Fibroblast of peridontal ligament (primary cell): ENCODE measurements around the gene LSM5.

Experiments
- DNase-seq: peaks from one replicate; pipeline ENCODE4 v3.0.0-alpha.2; 2010; ENCODE audit errors: extremely low read depth

Gene LSM5

DNA sequence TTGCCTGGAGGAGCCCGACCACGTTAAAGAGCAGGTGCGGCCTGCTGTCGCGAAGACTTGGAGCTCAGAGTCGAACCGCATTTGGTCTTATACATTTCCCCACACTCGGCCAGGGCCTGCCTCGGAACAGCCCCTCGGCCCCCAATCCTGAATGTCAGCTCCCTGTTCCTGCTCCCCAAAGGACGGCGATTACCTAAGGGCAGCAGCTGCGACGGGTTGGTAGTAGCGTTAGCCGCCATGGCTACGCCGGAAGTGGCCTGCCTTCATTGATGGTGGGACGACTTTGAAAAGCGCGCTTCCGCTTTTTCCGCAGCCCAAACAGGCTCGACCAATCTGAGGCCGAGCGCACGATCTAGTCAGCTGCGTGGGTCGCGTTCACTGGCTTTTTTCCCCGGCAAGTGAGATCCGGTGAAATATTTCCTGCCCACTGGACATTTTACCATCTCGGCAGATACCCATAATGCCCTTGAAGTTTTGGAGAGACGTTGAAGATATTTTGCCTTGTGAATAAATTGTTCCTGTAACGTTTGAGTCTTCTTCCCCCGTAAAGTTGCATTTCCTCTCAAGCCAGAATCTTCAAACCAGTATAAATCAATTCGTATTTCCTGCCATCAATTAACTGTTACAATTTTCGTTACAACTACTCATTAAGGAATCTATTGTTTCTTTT lies at the start of gene LSM5:
TSS of gene LSM5 (minus strand) at position 254 of the 670 bp plus-strand sequence. CDS start at position 239, 15 bp downstream.
- peak; percentile 93 for DNase-seq

GRCh38 chr7:32539366-32539765 lies 49.2 kb upstream of the LSM5 start:
- DNase-seq, result no peak

- no peak for DNase-seq
These were observed 47.6 kb upstream of the LSM5 start for GRCh38 chr7:32537760-32538159.

GRCh38 chr7:32536585-32536984 lies 46.4 kb upstream of the LSM5 start:
- peak; percentile 39 for DNase-seq

- DNase-seq, result no peak
These were observed 45.8 kb upstream of the LSM5 start for GRCh38 chr7:32536016-32536415.

DNA sequence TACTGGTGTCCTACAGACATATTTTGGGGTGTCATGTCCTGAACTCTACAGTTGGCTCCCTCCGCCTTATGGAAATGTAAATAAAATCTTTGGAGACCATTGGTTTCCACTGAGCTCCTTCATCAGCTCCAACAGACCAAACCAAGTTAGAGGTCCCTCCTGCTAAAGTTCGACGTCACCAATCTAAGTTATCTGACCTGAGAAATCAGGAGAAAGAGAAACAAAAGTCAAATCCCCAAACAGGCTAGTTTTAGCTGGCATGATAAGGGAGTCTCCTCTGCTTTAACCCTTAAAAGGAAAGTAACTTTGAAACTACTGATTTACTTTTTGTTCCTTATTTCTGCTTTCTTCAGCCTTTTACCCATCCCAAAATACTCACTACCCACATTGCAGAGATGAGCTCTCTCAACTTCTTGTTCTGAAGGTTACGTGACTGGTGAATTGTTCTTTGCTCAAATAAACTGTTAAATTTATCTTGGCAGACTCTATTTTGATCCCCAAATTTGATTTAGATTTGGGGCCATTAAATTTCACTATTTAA lies 45.1 kb upstream of the LSM5 start:
- no peak for DNase-seq

DNA sequence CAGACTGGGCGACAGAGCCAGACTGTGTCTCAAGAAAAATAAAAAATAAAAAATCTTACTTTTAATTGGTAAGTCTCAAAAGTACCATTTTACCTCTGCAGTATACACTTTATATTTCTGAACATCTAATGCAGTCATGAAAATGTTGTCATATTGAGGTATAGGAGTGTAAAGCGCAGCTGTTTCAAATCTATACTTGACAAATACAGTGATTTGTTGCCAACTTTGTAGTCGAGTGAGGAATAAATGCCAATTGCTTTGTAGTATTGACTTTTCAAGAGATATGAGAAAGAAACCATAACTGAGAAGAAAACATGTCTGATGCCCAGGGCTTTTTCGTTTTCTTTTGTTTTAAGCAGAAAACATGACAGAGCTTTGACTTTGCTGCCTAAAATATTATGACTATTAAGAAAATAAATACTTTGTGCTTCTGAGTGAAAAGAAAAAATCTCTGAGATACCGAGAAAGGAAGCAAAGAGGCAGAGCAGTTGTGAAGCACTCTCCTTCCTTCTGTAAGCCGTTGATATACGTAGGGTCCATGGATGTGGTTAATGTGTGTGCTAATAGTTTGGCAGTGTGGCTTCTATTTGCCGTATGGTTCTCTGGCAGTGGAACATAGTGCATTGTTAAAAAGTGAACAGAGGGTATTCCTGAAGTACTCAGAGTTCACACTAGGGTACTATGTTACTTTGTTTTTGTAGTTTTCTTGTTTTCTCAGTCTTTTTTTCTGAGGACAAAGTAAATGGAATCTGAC lies 43.3 kb upstream of the LSM5 start:
- DNase-seq, result no peak

GRCh38 chr7:32532716-32533115 lies 42.5 kb upstream of the LSM5 start:
- no peak for DNase-seq

DNA sequence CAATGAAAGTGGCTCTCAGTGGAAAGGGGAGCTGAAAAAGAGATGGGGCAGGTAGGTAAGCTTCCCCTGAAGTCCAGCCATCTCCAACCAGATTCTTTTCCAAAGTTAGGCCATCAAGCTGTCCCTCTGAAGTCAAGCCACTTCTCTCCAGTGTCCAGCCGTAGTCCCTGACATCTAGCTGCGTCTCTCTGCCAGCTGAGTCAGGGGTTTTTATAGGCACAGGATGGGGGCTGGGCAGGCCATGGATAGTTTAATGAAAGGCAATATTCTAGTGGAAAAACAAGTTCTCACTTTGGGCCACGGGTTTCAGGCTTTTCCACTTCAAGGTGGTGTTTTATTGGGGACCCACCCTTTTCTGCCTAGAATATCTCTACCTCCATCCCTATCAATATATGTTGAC lies 41.9 kb upstream of the LSM5 start:
- DNase-seq, result no peak

- DNase-seq, result no peak
These were observed 41.2 kb upstream of the LSM5 start for GRCh38 chr7:32531402-32531801.

- no peak for DNase-seq
These were observed 35.7 kb upstream of the LSM5 start for GRCh38 chr7:32525839-32526238.

GRCh38 chr7:32524631-32525030 lies 34.5 kb upstream of the LSM5 start:
- no peak for DNase-seq

DNA sequence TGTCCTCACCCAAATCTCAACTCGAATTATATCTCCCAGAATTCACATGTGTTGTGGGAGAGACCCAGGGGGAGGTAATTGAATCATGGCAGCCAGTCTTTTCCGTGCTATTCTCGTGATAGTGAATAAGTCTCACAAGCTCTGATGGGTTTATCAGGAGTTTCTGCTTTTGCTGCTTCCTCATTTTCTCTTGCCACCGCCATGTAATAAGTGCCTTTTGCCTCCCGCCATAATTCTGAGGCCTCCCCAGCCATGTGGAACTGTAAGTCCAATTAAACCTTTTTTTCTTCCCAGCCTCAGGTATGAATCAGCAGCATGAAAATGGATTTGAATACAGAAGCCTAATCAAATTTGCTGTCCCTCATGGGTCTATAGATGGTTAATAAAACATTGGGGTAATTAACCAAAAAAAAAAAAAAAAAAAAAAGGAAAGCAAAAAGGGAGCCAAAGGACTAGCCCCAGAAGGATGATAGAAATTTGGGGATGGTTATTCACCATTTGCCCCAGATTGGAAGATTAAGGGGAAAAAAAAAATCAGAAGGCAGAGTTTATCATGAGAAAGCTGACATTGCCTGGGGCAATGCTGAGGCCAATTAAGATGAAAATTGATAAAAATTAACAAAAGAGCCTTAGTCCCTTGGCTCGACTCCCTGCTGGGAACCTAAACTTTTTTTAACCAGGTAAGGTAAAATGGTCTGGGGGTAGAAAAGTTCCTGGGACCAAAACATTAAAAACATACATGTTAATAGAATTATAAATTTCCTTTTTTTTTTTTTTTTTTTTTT lies 32.8 kb upstream of the LSM5 start:
- no peak for DNase-seq

DNA sequence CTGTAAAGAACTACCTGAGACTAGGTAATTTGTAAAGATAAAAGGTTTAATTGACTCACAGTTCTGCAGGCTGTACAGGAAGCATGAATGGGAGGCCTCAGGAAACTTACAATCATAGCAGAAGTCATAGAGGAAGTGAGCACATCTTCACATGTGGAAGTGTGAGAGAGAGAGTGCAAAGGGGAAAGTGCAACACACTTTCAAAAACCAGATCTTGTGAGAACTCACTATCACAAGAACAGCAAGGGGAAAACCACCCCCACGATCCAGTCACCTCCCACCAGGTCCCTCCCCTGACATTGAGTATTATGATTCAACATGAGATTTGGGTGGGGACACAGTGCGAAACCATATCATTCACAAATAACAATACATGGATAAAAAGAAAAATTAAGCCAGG lies 29.6 kb upstream of the LSM5 start:
- no peak for DNase-seq

DNA sequence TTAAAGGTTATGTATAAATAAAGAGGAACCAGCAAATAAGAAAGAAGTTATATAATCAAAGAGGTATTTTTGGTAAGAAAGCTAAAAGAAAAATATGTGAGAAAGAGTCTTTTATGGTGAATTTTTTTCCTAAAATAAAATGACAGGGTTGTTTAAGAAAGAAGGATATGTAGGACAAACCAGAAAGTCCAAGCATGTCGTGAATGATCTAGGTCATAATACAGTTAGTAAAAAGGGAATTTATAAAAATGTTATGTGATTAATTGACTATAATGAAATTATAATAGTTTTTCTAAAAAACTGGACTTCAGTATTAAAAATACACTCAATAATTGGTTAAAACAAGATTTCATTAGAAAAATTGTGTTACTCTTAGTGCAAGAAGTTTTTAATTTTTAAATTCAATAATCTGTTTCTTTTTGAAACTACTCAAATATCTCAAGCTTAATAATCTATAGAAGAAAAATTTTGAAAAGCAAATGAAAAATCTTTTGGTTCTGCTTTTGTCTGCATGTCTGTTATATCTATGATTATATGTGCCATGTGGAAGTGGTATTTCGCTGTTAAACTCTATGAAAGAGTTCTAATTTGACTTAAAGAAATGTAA lies 28.5 kb upstream of the LSM5 start:
- no peak for DNase-seq

DNA sequence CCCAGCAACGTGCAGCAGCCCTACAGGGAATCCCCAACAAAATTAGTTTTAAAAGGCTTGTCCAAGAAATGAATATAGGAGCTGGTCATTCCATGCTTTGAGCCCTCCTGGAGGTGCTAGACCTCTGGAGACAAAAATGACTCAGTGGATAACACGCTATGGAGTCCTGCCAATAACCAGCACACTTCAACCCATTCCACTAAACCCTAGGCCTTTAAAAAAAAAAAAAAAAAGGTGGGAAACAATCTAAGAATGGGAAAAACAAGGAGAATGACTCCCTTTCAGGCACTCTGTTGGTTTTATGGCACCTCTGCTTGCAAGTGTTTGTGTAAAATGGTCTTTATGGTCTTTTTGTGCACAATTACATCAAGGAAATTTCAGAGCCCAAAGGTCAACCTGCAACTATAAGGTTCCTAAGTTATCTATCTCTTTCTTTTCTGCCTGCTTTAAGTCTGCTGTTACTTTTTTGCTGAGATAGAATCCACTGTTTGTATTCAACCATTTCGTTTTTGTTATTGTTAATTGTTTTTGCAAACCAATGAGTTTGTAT lies 26.4 kb upstream of the LSM5 start:
- DNase-seq, result peak; percentile 61

DNA sequence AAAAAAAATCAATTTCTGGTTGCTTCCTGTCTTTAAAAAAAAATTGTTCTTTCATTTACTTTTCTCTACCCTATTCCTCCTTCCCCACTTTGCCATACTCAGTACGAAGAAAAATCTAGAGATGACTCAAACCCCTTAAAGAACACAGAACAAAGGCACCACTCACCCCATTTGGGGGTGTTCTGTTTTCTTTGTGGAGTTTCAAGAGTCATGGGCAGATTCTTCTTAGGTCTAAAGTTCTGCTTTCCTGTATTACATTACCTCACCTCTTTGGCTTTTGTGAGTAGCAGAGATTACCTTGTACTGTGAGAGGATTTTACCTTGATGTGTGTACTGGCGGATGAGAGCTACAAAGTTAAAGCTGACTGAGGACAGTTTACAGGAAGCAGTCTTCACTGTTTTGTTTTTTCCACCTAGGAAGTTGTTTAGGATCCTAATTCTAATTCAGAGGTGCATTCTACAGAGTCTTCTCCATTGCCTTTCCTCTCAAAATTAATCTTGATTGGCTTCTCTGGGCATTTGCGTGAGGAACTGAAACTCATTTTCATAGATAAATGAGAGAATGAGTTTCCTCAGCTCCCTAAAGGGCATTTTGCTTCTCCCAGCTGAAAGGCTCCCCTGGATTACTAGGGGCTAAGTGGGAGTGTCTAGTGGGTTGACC lies 25.8 kb upstream of the LSM5 start:
- DNase-seq, result no peak

DNA sequence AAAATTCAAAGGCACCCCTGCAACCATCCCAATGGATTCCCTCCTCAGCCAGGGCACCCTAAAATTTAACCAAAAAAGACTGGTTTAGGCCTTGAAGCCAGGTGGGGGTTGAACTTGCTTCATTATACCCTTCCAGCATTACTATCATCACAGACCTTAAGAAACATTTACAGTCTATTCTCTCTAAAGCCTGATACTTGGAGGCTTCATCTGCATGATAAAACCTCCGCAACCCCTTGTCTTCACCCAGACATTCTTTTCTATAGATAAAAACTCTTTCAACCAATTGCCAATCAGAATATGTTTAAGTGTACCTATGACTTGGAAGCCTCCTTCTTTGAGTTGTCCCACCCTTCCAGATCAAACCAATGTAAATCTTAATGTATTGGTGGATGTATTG lies 23.0 kb upstream of the LSM5 start:
- DNase-seq, result no peak

- no peak for DNase-seq
These were observed 21.6 kb upstream of the LSM5 start for GRCh38 chr7:32511791-32512190.

DNA sequence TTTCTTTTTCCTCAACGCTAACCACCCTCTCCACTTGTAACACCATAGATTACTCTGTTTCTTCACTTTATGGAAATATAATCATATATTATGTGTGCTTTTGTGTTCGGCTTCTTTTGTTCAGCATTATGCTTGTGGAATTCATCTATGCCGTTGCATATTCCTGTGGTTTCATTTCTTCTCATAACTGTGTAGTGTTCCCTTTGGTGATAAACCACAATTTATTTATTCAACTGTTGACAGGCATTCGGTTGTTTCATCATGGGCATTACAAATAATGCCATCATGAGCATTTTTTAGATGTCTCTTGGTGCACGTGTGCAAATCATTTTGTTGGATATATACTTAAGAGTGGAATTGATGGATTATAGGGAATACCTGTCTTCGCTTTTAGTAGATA lies 17.2 kb upstream of the LSM5 start:
- DNase-seq, result peak; percentile 68
